A549 (cell line): ENCODE results near the gene MT3.
A peak's percentile ranks its signal among the peaks of the same experiment; 100 is the strongest.

ENCODE experiments used
- BHLHE40 ChIP-seq: IDR thresholded peaks from 2 replicates; pipeline ENCODE4 v1.6.1; 2012; ENCODE audit warnings: low read depth, low read length, inconsistent platforms
- CBX2 ChIP-seq: fragments of 200-600 bp; sonication (generic); IDR thresholded peaks from 2 replicates; pipeline ENCODE4 v1.6.1; 2016; ENCODE audit warnings: low read depth, mild to moderate bottlenecking, borderline replicate concordance
- CTCF ChIP-seq: fragments of >200 bp; sonication (Bioruptor Twin); formaldehyde crosslinking; IDR thresholded peaks from 3 replicates; pipeline ENCODE4 v1.5.1; 2016
- ELK1 ChIP-seq: fragments of 150-350 bp; IDR thresholded peaks from 2 replicates; pipeline ENCODE4 v1.6.1; 2014; ENCODE audit warnings: low read depth, mild to moderate bottlenecking, low read length
- EP300 ChIP-seq, 2 experiments: fragments of >200 bp; sonication (Bioruptor Twin); formaldehyde crosslinking; IDR thresholded peaks; 2 replicates in 1 of 2; 3 replicates in 1 of 2; pipeline ENCODE4 v1.6.1; 2016 to 2017
- HMGXB4 ChIP-seq: fragments of 250-450 bp; sonication (Bioruptor Pico); IDR thresholded peaks from 2 replicates; pipeline ENCODE4 v1.5.0; 2021; ENCODE audit warnings: mild to moderate bottlenecking, moderate library complexity, borderline replicate concordance
- JUN ChIP-seq, 2 experiments: fragments of >200 bp; sonication (Bioruptor Twin); formaldehyde crosslinking; IDR thresholded peaks; 2 replicates in 1 of 2; 3 replicates in 1 of 2; pipeline ENCODE4 v1.6.1; 2016 to 2017
- JUNB ChIP-seq: fragments of >200 bp; sonication (Bioruptor Twin); formaldehyde crosslinking; IDR thresholded peaks from 2 replicates; pipeline ENCODE4 v1.6.1; 2016
- POLR2A ChIP-seq: IDR thresholded peaks from 2 replicates; pipeline ENCODE4 v1.6.1; 2012; ENCODE audit warnings: mild to moderate bottlenecking, low read length
- RAD21 ChIP-seq, 2 experiments: fragments of >200 bp in 1 of 2; sonication (Bioruptor Twin) in 1 of 2; formaldehyde crosslinking in 1 of 2; IDR thresholded peaks in 1 of 2; conservative IDR thresholded peaks in 1 of 2; 2 replicates in 1 of 2; 3 replicates in 1 of 2; pipeline ENCODE4 v1.6.1; 2012 to 2018; ENCODE audit warnings: inconsistent platforms in 1 of 2
- REST ChIP-seq: fragments of 200-600 bp; sonication (generic); IDR thresholded peaks from 2 replicates; pipeline ENCODE4 v1.6.1; 2016; ENCODE audit warnings: antibody characterized with exemption, mild to moderate bottlenecking, moderate library complexity
- RNF2 ChIP-seq: fragments of 200-600 bp; sonication (generic); IDR thresholded peaks from 2 replicates; pipeline ENCODE4 v1.6.1; 2016; ENCODE audit warnings: low read depth, mild to moderate bottlenecking, antibody characterized with exemption, moderate library complexity, borderline replicate concordance

GRCh38 chr16:56606476-56607108 lies 17.3 kb downstream of the MT3 start:
- no peak for TF ChIP-seq POLR2A
- TF ChIP-seq CBX2 = no peak
- TF ChIP-seq CTCF = no peak
- TF ChIP-seq JUN (IDR thresholded peaks at IDR 0.05) = peak in 1 of 2 experiments; percentile 84; a peak in 4 of 5 replicates
- peak; percentile 72 to 85; a peak in 4 of 5 replicates for TF ChIP-seq EP300 (IDR thresholded peaks at IDR 0.05)
- no peak for TF ChIP-seq HMGXB4 (CRISPR knock-in tag)
- TF ChIP-seq RAD21 (conservative IDR thresholded peaks at IDR 0.05 in 1 of 2, IDR thresholded peaks at IDR 0.05 in 1 of 2) = no peak
- TF ChIP-seq ELK1 = no peak
- TF ChIP-seq RNF2 = no peak
- no peak for TF ChIP-seq BHLHE40
- peak; percentile 91 for TF ChIP-seq JUNB
- TF ChIP-seq REST = no peak
